GM12875 (cell line): ENCODE results near the gene SPEM1.

Experiments
- H3K4me3 ChIP-seq: one replicate; pipeline ENCODE4 v1.5.1; 2011; ENCODE audit warnings: low read depth, low read length, control low read depth
- CTCF ChIP-seq: IDR thresholded peaks from 2 replicates; pipeline ENCODE4 v1.5.1; 2011; ENCODE audit warnings: low read depth, mild to moderate bottlenecking, control low read depth, inconsistent platforms, low read length, moderate library complexity, borderline replicate concordance; ENCODE audit not compliant: insufficient read depth

SPEM1 gene

GRCh38 chr17:7441266-7441665, 21.1 kb downstream of the SPEM1 start:
- TF ChIP-seq CTCF, result no peak
- H3K4me3 ChIP-seq, result no peak overlapping the region

- H3K4me3 ChIP-seq, result no peak overlapping the region
- no peak for TF ChIP-seq CTCF
These were observed 22.0 kb downstream of the SPEM1 start for GRCh38 chr17:7442142-7442541.

- TF ChIP-seq CTCF, result no peak
- no peak overlapping the region for H3K4me3 ChIP-seq
These were observed 23.7 kb downstream of the SPEM1 start for GRCh38 chr17:7443499-7444485.

GRCh38 chr17:7444682-7445618, 24.8 kb downstream of the SPEM1 start, which contains the start of gene CHRNB1:
Gene CHRNB1 (plus strand): TSS chr17:7445061. CDS start chr17:7445128, 67 bp downstream.
- H3K4me3 ChIP-seq, result no peak within 1 kb of the TSS
- no peak for TF ChIP-seq CTCF

GRCh38 chr17:7445619-7445968, 25.5 kb downstream of the SPEM1 start:
- no peak overlapping the region for H3K4me3 ChIP-seq

GRCh38 chr17:7448461-7448860, 28.3 kb downstream of the SPEM1 start:
- no peak for TF ChIP-seq CTCF

More at GRCh38 chr17:7445619-7445968, 25.5 kb downstream of the SPEM1 start:
- no peak for TF ChIP-seq CTCF

More at GRCh38 chr17:7448461-7448860, 28.3 kb downstream of the SPEM1 start:
- no peak overlapping the region for H3K4me3 ChIP-seq
